ENCODE data around the gene STAT3. TPM values are rescaled to one million over a fixed set of nuclear protein-coding genes. Genes with fewer than 3 reads are reported as not detected.

The STAT3 gene
- total and polyA plus RNA-seq, 9 of the 15 experiments (the other 6 are each of a cell fraction or from before 2014, with no cell fraction given), result 90.0 to 179 (median 114) TPM

- in situ Hi-C loops (cut with MboI) (no loop called here), intact Hi-C loops (cut with micrococcal nuclease) (no loop called here)
- Histone ChIP-seq H4K20me1 (replicated peaks; ENCODE audit: control insufficient read depth, insufficient read depth, low read length) (no peaks in the 10 kb centered on the region), H3K9me1 (ENCODE audit: control insufficient read depth, insufficient read depth, low read length) (no peaks in the 10 kb centered on the region), H3K36me3 (ENCODE audit: control insufficient read depth, insufficient read depth, low read length) (peaks cover 72% of the 10 kb centered on the region), H3K9me3 (replicated peaks; ENCODE audit: control insufficient read depth, insufficient read depth, low read depth, low read length) (no peaks in the 10 kb centered on the region), H3K4me1 (replicated peaks in 1 of 2; ENCODE audit: control insufficient read depth in 2 of 2, insufficient read depth in 2 of 2, low read length in 2 of 2) (no peaks in the 10 kb centered on the region), H3K9ac (ENCODE audit: insufficient read depth in 1 of 2, low read depth in 2 of 2, low read length in 2 of 2) (no peak overlapping the region), H3K79me2 (ENCODE audit: control insufficient read depth, insufficient read depth, low read length) (no peaks in the 10 kb centered on the region), H3K4me3 (no peak overlapping the region), H2AFZ (ENCODE audit: low read depth, low read length) (no peak overlapping the region), H3K27ac (ENCODE audit: extremely low read depth, low read depth, low read length) (no peak overlapping the region), H3K27me3 (ENCODE audit: control insufficient read depth in 2 of 2, insufficient read depth in 2 of 2, low read length in 2 of 2) (no peaks in the 10 kb centered on the region), H3K4me2 (ENCODE audit: insufficient read depth, low read length) (no peak overlapping the region)
- DNase-seq (ENCODE audit: extremely low read depth in 1 of 4, low spot score in 3 of 4) (no peak), ATAC-seq (no peak), FAIRE-seq (no peak)
- POLR2A ChIA-PET, result interaction anchor here (0.6 to 1.7 kb wide), 3 partner anchors 12 to 127 kb away, joined by 3 to 7 read pairs (median 6); no protein-coding TSS in a partner anchor
- CTCF ChIA-PET (ENCODE audit: low intra/inter-chr PET ratio), result no interaction called here
- no TSS peak for BruUV-seq (replicated peaks)
- whole genome bisulfite sequencing (ENCODE audit: insufficient coverage, low coverage, missing lambda C conversion rate), result 81% methylated on average over 11 of the region's 11 CpGs
- no peak for TF ChIP-seq ZFP30 (CRISPR knock-in tag; IDR thresholded peaks at IDR 0.05; ENCODE audit: borderline replicate concordance)
- TF ChIP-seq, protein P1, sequence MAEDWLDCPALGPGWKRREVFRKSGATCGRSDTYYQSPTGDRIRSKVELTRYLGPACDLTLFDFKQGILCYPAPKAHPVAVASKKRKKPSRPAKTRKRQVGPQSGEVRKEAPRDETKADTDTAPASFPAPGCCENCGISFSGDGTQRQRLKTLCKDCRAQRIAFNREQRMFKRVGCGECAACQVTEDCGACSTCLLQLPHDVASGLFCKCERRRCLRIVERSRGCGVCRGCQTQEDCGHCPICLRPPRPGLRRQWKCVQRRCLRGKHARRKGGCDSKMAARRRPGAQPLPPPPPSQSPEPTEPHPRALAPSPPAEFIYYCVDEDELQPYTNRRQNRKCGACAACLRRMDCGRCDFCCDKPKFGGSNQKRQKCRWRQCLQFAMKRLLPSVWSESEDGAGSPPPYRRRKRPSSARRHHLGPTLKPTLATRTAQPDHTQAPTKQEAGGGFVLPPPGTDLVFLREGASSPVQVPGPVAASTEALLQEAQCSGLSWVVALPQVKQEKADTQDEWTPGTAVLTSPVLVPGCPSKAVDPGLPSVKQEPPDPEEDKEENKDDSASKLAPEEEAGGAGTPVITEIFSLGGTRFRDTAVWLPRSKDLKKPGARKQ (CRISPR knock-in tag; IDR thresholded peaks at IDR 0.05), result no peak
- no peak for TF ChIP-seq ZNF586 (CRISPR knock-in tag; conservative IDR thresholded peaks at IDR 0.05)
- TF ChIP-seq, protein P2, sequence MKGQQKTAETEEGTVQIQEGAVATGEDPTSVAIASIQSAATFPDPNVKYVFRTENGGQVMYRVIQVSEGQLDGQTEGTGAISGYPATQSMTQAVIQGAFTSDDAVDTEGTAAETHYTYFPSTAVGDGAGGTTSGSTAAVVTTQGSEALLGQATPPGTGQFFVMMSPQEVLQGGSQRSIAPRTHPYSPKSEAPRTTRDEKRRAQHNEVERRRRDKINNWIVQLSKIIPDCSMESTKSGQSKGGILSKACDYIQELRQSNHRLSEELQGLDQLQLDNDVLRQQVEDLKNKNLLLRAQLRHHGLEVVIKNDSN (CRISPR knock-in tag; IDR thresholded peaks at IDR 0.05), result no peak
- no peak for TF ChIP-seq ZNF79 (CRISPR knock-in tag; IDR thresholded peaks at IDR 0.05; ENCODE audit: low read depth)
- TF ChIP-seq, protein P3, sequence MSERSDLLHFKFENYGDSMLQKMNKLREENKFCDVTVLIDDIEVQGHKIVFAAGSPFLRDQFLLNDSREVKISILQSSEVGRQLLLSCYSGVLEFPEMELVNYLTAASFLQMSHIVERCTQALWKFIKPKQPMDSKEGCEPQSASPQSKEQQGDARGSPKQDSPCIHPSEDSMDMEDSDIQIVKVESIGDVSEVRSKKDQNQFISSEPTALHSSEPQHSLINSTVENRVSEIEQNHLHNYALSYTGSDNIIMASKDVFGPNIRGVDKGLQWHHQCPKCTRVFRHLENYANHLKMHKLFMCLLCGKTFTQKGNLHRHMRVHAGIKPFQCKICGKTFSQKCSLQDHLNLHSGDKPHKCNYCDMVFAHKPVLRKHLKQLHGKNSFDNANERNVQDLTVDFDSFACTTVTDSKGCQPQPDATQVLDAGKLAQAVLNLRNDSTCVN (CRISPR knock-in tag; IDR thresholded peaks at IDR 0.05), result no peak
- TF ChIP-seq, protein P4, sequence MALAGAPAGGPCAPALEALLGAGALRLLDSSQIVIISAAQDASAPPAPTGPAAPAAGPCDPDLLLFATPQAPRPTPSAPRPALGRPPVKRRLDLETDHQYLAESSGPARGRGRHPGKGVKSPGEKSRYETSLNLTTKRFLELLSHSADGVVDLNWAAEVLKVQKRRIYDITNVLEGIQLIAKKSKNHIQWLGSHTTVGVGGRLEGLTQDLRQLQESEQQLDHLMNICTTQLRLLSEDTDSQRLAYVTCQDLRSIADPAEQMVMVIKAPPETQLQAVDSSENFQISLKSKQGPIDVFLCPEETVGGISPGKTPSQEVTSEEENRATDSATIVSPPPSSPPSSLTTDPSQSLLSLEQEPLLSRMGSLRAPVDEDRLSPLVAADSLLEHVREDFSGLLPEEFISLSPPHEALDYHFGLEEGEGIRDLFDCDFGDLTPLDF (CRISPR knock-in tag; IDR thresholded peaks at IDR 0.05), result no peak
- TF ChIP-seq EZH2 (IDR thresholded peaks at IDR 0.05; ENCODE audit: borderline replicate concordance, low read depth, low read length), result no peak
- TF ChIP-seq, protein P5, sequence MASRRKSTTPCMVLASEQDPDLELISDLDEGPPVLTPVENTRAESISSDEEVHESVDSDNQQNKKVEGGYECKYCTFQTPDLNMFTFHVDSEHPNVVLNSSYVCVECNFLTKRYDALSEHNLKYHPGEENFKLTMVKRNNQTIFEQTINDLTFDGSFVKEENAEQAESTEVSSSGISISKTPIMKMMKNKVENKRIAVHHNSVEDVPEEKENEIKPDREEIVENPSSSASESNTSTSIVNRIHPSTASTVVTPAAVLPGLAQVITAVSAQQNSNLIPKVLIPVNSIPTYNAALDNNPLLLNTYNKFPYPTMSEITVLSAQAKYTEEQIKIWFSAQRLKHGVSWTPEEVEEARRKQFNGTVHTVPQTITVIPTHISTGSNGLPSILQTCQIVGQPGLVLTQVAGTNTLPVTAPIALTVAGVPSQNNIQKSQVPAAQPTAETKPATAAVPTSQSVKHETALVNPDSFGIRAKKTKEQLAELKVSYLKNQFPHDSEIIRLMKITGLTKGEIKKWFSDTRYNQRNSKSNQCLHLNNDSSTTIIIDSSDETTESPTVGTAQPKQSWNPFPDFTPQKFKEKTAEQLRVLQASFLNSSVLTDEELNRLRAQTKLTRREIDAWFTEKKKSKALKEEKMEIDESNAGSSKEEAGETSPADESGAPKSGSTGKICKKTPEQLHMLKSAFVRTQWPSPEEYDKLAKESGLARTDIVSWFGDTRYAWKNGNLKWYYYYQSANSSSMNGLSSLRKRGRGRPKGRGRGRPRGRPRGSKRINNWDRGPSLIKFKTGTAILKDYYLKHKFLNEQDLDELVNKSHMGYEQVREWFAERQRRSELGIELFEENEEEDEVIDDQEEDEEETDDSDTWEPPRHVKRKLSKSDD (conservative IDR thresholded peaks at IDR 0.05; ENCODE audit: low read length), result no peak
- no peak for TF ChIP-seq ZNF717 (CRISPR knock-in tag; IDR thresholded peaks at IDR 0.05)
- no peak for TF ChIP-seq SIN3B (IDR thresholded peaks at IDR 0.05; ENCODE audit: low read depth)
- TF ChIP-seq PKNOX1 (IDR thresholded peaks at IDR 0.05), result no peak
Measured at GRCh38 chr17:42329025-42329976, 58.9 kb downstream of the STAT3 start.
